GM19193 (cell line): ENCODE results near the gene MMAA.

Source experiments
- POLR2A ChIP-seq: IDR thresholded peaks from 4 replicates; pipeline ENCODE4 v1.6.1; 2011; ENCODE audit not compliant: insufficient read depth, insufficient read length; ENCODE audit errors: extremely low read depth

MMAA gene

DNA sequence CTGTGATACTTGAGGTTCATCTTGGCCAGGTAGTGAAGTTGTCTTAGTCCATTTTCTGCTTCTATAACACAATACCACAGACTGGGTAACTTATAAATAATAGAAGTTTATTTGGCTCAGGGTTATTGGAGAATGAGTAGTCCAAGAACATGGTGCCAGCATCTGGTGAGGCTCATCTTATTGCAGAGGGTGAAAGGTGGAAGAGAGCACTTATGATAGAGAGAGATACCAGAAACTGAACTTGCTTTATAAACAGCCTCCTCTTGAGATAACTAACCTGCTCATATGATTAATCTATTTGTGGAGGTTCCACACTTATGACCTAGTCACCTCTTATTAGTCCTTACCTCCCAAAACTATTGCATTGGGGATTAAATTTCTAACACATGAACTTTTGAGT, 62.3 kb downstream of the MMAA start:
- no peak for TF ChIP-seq POLR2A

DNA sequence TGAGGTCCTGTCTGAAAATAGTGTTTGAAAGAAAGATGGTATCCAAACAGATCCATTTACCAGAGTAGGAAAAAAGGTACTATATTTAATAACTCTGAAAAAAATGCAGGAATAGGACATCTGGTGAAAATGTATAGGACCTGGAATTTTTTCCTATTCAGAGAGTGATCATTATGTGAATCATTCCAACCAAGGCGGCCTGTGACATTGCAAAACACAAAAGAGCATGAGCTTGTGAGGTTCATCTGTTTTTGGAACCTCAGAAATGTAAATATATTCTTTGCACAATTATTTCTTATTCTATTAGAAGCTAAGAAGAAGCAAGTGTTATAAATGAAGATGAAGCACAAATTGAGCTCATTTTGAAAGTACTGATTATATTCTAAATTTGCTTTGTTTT, 62.8 kb downstream of the MMAA start:
- TF ChIP-seq POLR2A = no peak

DNA sequence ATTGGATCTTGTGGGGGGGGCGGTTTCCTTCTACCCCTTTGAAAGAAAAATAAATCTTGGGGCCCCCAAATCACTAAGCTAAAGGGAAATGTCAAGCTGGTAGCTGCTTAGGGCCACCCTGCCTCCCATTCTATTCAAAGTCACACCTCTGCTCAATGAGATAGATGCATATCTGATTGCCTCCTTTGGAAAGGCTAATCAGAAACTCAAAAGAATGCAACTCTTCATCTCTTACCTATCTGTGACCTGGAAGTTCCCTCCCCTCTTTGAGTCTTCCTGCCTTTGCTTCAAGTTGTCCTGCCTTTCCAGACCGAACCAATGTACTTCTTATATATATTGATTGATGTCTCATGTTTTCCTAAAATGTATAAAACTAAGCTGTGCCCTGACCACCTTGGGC, 67.8 kb downstream of the MMAA start:
- TF ChIP-seq POLR2A = no peak

DNA sequence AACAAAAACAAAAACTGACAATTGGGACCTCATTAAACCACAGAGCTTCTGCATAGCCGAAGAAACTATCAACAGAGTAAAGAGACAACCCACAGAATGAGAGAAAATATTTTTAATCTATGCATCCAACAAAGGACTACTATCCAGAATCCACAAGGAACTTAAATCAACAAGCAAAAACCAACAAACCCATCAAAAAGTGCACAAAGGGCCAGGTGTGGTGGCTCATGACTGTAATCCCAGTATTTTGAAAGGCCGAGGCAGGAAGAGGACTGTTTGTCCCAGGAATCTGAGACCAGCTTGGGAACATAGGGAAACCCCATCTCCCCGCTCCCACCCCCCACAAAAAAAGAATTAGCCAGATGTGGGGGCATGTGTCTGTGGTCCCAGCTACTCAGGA, 71.4 kb downstream of the MMAA start:
- no peak for TF ChIP-seq POLR2A

DNA sequence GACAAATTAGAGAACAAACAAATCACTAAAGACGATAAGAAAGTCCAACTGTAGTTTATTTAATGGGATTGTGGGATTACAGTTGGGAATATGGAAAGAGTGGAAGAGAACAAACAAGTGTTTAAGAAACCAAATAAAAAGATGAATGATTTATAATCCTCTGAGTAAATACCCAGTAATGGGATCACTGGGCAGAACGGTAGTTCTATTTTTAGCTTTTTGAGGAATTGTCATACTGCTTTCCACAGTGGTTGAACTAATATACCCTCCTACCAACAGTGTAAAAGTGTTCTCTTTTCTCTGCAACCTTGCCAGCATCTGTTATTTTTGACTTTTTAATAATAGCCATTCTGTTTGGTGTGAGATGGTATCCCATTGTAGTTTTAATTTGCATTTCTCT, 75.7 kb downstream of the MMAA start:
- TF ChIP-seq POLR2A = no peak

DNA sequence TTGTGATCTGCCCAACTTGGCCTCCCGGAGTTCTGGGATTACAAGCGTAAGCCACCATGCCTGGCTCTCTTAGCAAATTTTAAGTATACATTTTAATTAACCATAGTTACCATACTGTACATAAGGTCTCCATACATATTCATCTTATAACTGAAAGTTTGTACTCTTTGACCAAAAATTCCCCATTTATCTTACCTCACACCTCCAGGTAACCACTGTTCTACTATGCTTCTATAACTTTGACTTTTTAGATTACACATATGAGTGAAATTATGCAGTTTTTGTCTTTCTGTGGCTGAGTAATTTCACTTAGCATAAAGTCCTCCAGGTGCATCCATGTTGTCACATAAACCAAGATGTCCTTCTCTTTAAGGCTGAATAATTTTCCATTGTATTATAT, 78.1 kb downstream of the MMAA start:
- no peak for TF ChIP-seq POLR2A

DNA sequence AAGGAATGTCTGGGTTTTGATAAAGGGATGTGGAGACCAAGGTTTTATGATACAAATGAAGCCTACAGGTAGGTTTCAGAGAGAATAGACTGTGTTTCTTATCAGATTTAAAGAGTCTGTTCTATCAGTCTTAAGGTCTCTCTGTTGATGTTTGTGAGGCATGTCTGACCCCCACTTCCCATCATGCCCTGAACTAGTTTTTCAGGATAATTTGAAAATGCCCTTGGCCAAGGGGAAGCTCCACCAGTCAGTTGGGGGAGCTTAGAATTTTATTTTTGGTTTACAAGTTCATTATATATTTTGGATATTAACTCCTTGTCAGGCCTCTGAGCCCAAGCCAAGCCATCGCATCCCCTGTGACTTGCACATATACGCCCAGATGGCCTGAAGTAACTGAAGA, 79.3 kb downstream of the MMAA start:
- TF ChIP-seq POLR2A = no peak

DNA sequence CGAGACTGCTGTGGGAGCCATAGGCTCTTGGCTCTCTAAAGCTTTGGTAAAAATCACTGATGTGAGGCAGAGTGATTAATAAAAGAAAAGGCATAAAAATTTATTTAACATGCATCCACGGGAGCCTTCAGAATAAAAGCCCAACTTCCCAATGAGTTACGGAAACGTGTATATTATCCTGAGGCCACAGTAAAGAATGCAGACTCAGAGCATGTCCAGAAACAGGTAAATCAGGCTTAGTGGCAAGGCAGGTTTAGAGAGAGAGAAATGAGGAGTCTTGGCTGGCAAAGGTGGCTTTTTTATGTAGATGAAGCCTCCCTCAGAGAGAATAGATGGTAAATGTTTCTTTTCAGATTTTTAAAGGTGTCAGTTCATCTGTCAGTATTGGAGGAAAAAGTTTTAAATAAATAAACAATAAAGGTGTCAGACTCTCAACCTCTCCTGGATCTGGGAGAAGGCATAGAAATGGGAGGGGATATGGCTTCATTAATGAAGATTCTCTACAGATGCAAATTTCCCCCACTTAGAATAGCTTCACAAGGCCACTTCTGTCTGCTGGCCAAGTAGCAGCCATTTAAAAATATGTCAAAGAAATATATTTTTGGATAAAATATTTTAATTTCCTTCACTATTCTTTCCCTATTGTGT, 84.8 kb downstream of the MMAA start:
- TF ChIP-seq POLR2A = no peak

DNA sequence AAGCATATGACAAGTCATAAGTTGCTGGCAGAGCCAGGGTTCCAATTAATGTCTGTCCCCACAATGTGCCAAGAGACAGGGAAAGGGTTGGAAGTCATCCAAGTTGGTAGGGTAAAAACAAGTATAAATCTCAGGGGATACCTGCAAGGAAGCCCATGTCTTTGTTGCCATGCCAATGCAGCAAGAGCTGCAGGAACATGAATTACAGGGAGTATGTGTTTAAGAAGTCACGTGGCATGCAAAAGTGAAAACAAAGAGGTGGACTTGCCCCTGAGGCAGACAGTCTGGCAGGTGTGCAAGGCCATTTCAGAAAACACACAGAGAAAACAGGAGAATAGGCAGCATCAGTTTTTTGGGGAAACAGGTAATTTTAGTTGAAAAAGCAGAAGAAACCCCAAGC, 90.2 kb downstream of the MMAA start:
- no peak for TF ChIP-seq POLR2A
